GM19397 (cell line): ENCODE results near the gene ZNF770.
"Not testable (repeated sequence)": the region's sequence is repeated elsewhere in the genome, so short reads cannot be mapped to it uniquely, and the experiment has no call there.

Experiments
- ATAC-seq: cut with Tn5 transposase; IDR thresholded peaks from one replicate; pipeline ENCODE4 v1.9.1; 2021; ENCODE audit warnings: mild to moderate bottlenecking, moderate library complexity; ENCODE audit not compliant: unreplicated experiment

The ZNF770 gene

GRCh38 chr15:34984889-34985630 is 3.0 kb downstream of the ZNF770 start:
- ATAC-seq: no peak

- ATAC-seq: peak; percentile 58
Observed at GRCh38 chr15:34976743-34977142, 11.3 kb downstream of the ZNF770 start.

- ATAC-seq: no peak
Observed at GRCh38 chr15:34976073-34976472, 12.0 kb downstream of the ZNF770 start.

GRCh38 chr15:34973512-34973911 is 14.6 kb downstream of the ZNF770 start:
- no peak for ATAC-seq

GRCh38 chr15:34970098-34970643 is 17.9 kb downstream of the ZNF770 start:
- not testable (repeated sequence) for ATAC-seq

GRCh38 chr15:34969340-34970097 is 18.6 kb downstream of the ZNF770 start, which contains the start of gene AQR:
Gene AQR (minus strand): TSS chr15:34969742. CDS start chr15:34969613, 129 bp downstream.
- peak; percentile 98 for ATAC-seq

GRCh38 chr15:34964277-34964676 is 23.8 kb downstream of the ZNF770 start:
- ATAC-seq: no peak

GRCh38 chr15:34953851-34954250 is 34.2 kb downstream of the ZNF770 start:
- ATAC-seq: no peak

GRCh38 chr15:34952481-34952880 is 35.6 kb downstream of the ZNF770 start:
- ATAC-seq: no peak

- ATAC-seq: no peak
Observed at GRCh38 chr15:34951993-34952392, 36.1 kb downstream of the ZNF770 start.

- ATAC-seq: no peak
Observed at GRCh38 chr15:34944936-34945335, 43.2 kb downstream of the ZNF770 start.

- ATAC-seq: no peak
Observed at GRCh38 chr15:34943711-34944110, 44.4 kb downstream of the ZNF770 start.

GRCh38 chr15:34943264-34943663 is 44.8 kb downstream of the ZNF770 start:
- not testable (repeated sequence) for ATAC-seq

GRCh38 chr15:34942363-34942762 is 45.7 kb downstream of the ZNF770 start:
- ATAC-seq: no peak

GRCh38 chr15:34941831-34942230 is 46.3 kb downstream of the ZNF770 start:
- no peak for ATAC-seq

- no peak for ATAC-seq
Observed at GRCh38 chr15:34941185-34941698, 46.8 kb downstream of the ZNF770 start.

GRCh38 chr15:34933432-34933975 is 54.6 kb downstream of the ZNF770 start:
- no peak for ATAC-seq

- not testable (repeated sequence) for ATAC-seq
Observed at GRCh38 chr15:34928349-34928748, 59.7 kb downstream of the ZNF770 start.
